Measurements from ENCODE around the gene TASL. TPM values are rescaled to one million over a fixed set of nuclear protein-coding genes. Genes with fewer than 3 reads are reported as not detected.

Gene TASL
- total RNA-seq, 1 donor from 2014 or later, result not detected

DNA sequence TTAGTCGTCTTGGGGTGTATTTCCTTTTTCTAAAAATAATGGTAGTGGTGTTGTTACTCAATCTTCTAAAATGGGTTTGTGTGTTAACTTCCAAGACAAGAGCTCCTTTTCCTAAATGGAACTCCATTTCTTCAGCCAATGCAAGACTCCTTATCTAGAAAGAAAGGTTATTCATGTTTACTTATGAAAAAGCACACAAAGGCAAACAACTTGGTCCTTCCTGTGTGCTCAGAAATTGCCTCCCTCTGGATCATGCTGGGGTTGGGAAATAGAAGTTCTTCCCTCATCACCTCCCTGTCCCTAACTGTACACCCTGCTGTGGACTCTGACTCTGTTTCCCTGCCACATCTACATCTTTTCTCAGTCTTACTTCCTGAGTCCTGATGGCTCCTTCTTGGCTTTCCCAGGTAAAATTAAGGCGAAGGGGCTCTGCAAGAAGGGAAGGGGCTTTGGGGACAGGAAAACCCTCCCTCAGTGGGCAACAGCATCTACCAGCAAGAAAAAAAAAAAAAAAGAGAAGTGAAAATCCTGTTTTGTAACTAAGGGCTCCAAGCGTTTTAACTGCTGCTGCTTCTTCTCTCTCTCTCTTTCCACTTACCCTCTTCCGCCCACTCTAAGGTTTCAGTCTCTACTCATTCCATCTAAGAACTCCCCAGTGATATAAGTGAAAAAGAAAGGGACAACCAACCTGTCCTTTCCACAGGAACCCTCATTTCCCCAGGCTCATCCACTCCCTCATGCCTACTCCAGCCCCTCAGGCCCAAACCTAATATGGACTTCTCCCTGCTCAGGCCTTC lies 19.8 kb upstream of the TASL start:
- Histone ChIP-seq H4K20me1 (ENCODE audit: low read depth) (no peaks in the 10 kb centered on the region), H3K4me1 (no peaks in the 10 kb centered on the region), H3K4me3 (no peak overlapping the region), H3K36me3 (no peaks in the 10 kb centered on the region), H3K27ac (no peak overlapping the region), H3F3A (ENCODE audit: low read depth) (no peaks in the 10 kb centered on the region), H3K9ac (no peak overlapping the region), H3K4me2 (no peak overlapping the region), H3K27me3 (no peaks in the 10 kb centered on the region), H2AFZ (replicated peaks) (no peak overlapping the region), H3K9me3 (ENCODE audit: low read depth) (no peaks in the 10 kb centered on the region), H3K79me2 (ENCODE audit: low read depth) (no peaks in the 10 kb centered on the region)
- TF ChIP-seq EZH2 (IDR thresholded peaks at IDR 0.05) (no peak), EZH2phosphoT487 (IDR thresholded peaks at IDR 0.05) (no peak)
- TF ChIP-seq, protein P1, sequence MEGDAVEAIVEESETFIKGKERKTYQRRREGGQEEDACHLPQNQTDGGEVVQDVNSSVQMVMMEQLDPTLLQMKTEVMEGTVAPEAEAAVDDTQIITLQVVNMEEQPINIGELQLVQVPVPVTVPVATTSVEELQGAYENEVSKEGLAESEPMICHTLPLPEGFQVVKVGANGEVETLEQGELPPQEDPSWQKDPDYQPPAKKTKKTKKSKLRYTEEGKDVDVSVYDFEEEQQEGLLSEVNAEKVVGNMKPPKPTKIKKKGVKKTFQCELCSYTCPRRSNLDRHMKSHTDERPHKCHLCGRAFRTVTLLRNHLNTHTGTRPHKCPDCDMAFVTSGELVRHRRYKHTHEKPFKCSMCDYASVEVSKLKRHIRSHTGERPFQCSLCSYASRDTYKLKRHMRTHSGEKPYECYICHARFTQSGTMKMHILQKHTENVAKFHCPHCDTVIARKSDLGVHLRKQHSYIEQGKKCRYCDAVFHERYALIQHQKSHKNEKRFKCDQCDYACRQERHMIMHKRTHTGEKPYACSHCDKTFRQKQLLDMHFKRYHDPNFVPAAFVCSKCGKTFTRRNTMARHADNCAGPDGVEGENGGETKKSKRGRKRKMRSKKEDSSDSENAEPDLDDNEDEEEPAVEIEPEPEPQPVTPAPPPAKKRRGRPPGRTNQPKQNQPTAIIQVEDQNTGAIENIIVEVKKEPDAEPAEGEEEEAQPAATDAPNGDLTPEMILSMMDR (IDR thresholded peaks at IDR 0.05), result no peak
- H3K27me3 Mint-ChIP-seq (ENCODE audit: insufficient read depth, low read depth), result no peaks in the 10 kb centered on the region
- H3K36me3 Mint-ChIP-seq, result no peaks in the 10 kb centered on the region
- H3K4me1 Mint-ChIP-seq, result no peaks in the 10 kb centered on the region
- no peak overlapping the region for H3K4me3 Mint-ChIP-seq
- peaks cover 6% of the 10 kb centered on the region for H3K9me3 Mint-ChIP-seq
- H3K27ac Mint-ChIP-seq, result no peak overlapping the region
- DNase-seq (ENCODE audit: low spot score), result no peak

DNA sequence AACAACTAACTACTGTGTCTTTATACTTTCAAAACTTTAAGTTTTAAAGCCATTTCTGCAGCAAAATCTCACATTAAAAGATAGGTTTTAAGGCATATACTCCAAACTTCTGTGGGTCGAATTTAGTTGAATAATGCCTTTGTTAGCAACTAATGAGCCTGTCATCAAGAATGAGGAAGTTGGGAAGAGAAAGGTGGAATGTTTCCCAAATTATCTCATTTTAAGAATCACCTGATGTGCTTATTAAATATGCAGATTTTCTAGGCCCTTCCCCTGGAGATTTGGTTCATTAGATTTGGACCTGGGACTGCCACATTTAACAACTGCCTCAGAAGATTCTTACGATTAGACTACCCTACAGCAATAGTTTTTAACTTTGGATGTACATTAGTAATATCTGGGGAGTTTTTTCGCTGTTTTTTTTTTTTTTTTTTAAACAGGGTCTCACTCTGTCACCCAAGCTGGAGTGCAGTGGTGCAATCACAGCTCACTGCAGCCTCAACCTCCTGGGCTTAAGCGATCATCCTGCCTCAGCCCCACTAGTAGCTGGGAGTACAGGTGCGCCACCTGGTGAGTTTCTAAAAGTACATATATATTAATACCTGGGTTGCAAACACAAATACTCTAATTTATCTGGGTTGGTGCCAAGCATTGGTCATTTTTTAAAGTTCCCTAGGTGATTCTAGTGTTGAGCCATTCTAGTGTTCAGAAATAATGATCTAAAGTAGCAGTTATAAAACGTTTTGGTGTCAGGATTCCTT lies 16.1 kb upstream of the TASL start:
- Histone ChIP-seq H3K9me3 (ENCODE audit: low read depth) (no peaks in the 10 kb centered on the region), H3K4me2 (no peak overlapping the region), H3F3A (ENCODE audit: low read depth) (no peaks in the 10 kb centered on the region), H3K27me3 (no peaks in the 10 kb centered on the region), H3K9ac (no peak overlapping the region), H3K36me3 (no peaks in the 10 kb centered on the region), H3K27ac (no peak overlapping the region), H4K20me1 (ENCODE audit: low read depth) (no peaks in the 10 kb centered on the region), H3K4me1 (no peaks in the 10 kb centered on the region), H3K4me3 (no peak overlapping the region), H3K79me2 (ENCODE audit: low read depth) (no peaks in the 10 kb centered on the region), H2AFZ (replicated peaks) (no peak overlapping the region)
- H3K4me3 Mint-ChIP-seq, result no peak overlapping the region
- H3K27ac Mint-ChIP-seq, result no peak overlapping the region
- no peaks in the 10 kb centered on the region for H3K9me3 Mint-ChIP-seq
- no peaks in the 10 kb centered on the region for H3K4me1 Mint-ChIP-seq
- DNase-seq (ENCODE audit: low spot score), result no peak
- TF ChIP-seq, protein P1 (IDR thresholded peaks at IDR 0.05), result no peak
- no peak for TF ChIP-seq EZH2 (IDR thresholded peaks at IDR 0.05)
- no peak for TF ChIP-seq EZH2phosphoT487 (IDR thresholded peaks at IDR 0.05)
- H3K27me3 Mint-ChIP-seq (ENCODE audit: insufficient read depth, low read depth), result no peaks in the 10 kb centered on the region
- no peaks in the 10 kb centered on the region for H3K36me3 Mint-ChIP-seq

DNA sequence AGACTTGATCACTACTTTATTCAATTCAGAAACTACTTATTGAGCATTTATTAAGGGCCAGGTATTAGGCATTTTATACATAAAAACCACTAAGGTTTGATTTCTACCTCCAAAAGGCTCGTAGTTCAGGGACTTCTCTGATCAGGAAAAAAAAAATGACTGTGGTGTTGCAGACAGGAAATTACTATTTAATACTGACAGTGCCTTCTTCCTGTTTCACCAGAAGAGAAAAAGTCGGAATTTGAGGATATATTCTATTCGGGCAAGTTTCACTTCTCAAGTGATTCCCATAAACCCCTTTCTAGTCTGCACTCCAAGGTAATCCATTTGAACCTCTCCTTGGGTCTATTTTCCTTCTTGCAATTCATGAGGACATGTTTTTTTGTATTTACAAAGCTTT lies 15.3 kb upstream of the TASL start:
- no peaks in the 10 kb centered on the region for H3K27me3 ChIP-seq

More for the DNA sequence above, 15.3 kb upstream of the TASL start:
- Histone ChIP-seq H3F3A (ENCODE audit: low read depth) (no peaks in the 10 kb centered on the region), H3K27ac (no peak overlapping the region), H4K20me1 (ENCODE audit: low read depth) (no peaks in the 10 kb centered on the region), H3K4me3 (no peak overlapping the region), H2AFZ (replicated peaks) (no peak overlapping the region), H3K36me3 (no peaks in the 10 kb centered on the region), H3K9me3 (ENCODE audit: low read depth) (no peaks in the 10 kb centered on the region), H3K79me2 (ENCODE audit: low read depth) (no peaks in the 10 kb centered on the region), H3K9ac (no peak overlapping the region), H3K4me2 (no peak overlapping the region), H3K4me1 (no peaks in the 10 kb centered on the region)
- no peak for DNase-seq (ENCODE audit: low spot score)
- Mint-ChIP-seq H3K4me3 (no peak overlapping the region), H3K9me3 (peaks cover 2% of the 10 kb centered on the region), H3K36me3 (no peaks in the 10 kb centered on the region), H3K4me1 (no peaks in the 10 kb centered on the region), H3K27me3 (ENCODE audit: insufficient read depth, low read depth) (no peaks in the 10 kb centered on the region), H3K27ac (no peak overlapping the region)
- no peak for TF ChIP-seq EZH2 (IDR thresholded peaks at IDR 0.05)
